ENCODE results near the gene ASXL2.
A peak's percentile ranks its signal among the peaks of the same experiment; 100 is the strongest.

Gene ASXL2

DNA sequence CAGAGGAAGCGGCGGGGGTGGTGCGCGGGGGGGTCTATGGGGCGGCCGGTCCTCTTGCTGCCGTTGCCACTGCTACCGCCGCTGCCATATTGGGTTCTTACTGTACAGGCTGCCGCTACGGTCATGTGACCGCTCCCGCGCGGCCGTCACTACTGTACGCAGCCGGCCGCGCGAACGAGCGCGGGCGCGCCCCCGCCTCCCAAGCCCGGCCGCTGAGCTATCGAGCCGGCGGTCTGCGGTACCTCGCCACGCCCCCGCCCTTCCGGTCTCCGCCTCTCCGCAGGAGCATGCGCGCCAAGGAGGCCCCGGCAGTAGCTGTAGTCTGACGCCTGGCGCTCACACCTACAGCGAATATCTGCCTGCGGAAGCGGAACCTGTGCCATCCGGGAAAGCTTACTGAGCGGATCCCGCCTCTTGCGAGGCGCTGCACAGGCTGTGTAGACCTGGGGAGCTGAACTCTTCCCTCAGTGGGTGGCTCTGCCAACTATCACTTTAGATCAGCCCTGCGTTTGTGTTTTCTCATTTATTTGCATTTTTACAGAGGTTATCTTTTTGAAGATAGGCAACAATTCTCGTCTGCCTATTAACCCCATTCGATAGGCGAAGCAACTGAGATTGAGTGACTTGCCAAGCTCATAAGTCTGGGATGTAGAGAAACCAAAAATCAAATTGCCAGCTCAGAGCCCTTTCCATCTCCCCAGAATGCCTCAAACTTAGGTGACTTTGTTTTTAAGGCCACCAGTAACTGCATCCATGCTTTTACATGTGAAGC, at the start of gene ASXL2:
ASXL2 (minus strand) TSS at position 127 of the 772 bp plus-strand sequence. CDS start 265 bp downstream, outside the sequence.
- TF ChIP-seq REST (IDR thresholded peaks at IDR 0.05; ENCODE audit: low read depth), result 0 out of 2 replicates have a peak, but pooled peaks have one; percentile 14
- no peak; the same call in 1 of the 2 replicates for TF ChIP-seq CREB1 (IDR thresholded peaks at IDR 0.05; ENCODE audit: low read depth)
- peak; percentile 37; the same call in 1 of the 2 replicates for TF ChIP-seq TCF12 (IDR thresholded peaks at IDR 0.05; ENCODE audit: low read depth)
- TF ChIP-seq NFIC (IDR thresholded peaks at IDR 0.05), result no peak
- TF ChIP-seq TEAD4 (IDR thresholded peaks at IDR 0.05), result no peak; the same call in 1 of the 2 replicates
- no peak for TF ChIP-seq CEBPB (IDR thresholded peaks at IDR 0.05)
- no peak; the same call in none of the 2 replicates for TF ChIP-seq TAF1 (IDR thresholded peaks at IDR 0.05; ENCODE audit: low read depth)
- TF ChIP-seq ZBTB7A (IDR thresholded peaks at IDR 0.05; ENCODE audit: low read depth), result no peak
- TF ChIP-seq, protein P1, sequence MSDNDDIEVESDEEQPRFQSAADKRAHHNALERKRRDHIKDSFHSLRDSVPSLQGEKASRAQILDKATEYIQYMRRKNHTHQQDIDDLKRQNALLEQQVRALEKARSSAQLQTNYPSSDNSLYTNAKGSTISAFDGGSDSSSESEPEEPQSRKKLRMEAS (IDR thresholded peaks at IDR 0.05), result peak; percentile 96
- TF ChIP-seq EGR1 (IDR thresholded peaks at IDR 0.05), result peak; percentile 5; the same call in 1 of the 2 replicates
- no peak for TF ChIP-seq FOXM1 (IDR thresholded peaks at IDR 0.05; ENCODE audit: borderline replicate concordance, low read depth)
- no peak; the same call in 1 of the 2 replicates for TF ChIP-seq RAD21 (IDR thresholded peaks at IDR 0.05; ENCODE audit: low read depth)
- no peak for TF ChIP-seq EP300 (IDR thresholded peaks at IDR 0.05; ENCODE audit: borderline replicate concordance)
- peak; percentile 89 for TF ChIP-seq YY1 (IDR thresholded peaks at IDR 0.05; ENCODE audit: low read depth)
- peak; percentile 95 for TF ChIP-seq USF1 (IDR thresholded peaks at IDR 0.05)

DNA sequence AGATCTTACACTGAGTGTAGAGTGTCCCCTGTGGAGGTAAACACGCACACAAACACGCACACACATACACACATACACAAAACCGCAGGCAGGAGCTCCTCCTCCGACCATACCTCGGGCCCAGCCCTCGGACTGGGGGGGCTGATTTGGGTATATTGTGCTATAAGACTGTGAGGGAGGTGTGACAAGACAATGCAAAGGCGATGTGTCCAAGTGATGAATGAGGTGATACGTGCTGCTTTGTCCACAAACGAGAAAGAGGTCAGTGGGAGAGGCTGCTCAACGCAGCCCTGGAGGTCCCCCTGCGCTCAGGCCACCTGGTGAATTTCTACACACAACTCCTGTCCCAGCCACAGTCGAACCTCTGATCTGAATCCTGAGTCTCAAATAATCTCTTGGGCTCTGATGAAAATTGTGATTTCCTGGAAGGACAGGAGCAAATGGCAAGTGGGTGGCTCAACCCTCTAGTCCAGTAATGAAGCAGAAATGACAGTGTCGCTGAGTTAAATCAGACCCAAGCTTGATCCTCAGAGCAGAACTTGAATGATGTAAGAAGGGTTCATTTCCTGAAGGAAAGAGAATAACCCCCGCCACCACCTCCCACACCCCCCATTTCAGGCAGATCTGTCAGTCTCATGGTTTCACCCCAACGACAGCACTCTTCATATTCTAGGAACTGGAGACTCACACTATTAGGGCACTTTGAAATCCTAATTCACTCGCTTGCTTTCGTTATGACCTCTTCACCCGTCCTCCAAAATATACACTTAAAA, 48.9 kb upstream of the ASXL2 start:
- TF ChIP-seq EP300 (IDR thresholded peaks at IDR 0.05; ENCODE audit: borderline replicate concordance) (no peak), TAF1 (IDR thresholded peaks at IDR 0.05; ENCODE audit: low read depth) (no peak), REST (IDR thresholded peaks at IDR 0.05; ENCODE audit: low read depth) (no peak), YY1 (IDR thresholded peaks at IDR 0.05; ENCODE audit: low read depth) (no peak), ZBTB7A (IDR thresholded peaks at IDR 0.05; ENCODE audit: low read depth) (no peak), EGR1 (IDR thresholded peaks at IDR 0.05) (no peak), CEBPB (IDR thresholded peaks at IDR 0.05) (no peak), RAD21 (IDR thresholded peaks at IDR 0.05; ENCODE audit: low read depth) (no peak), NFIC (IDR thresholded peaks at IDR 0.05) (no peak), USF1 (IDR thresholded peaks at IDR 0.05) (no peak), FOXM1 (IDR thresholded peaks at IDR 0.05; ENCODE audit: borderline replicate concordance, low read depth) (no peak), TEAD4 (IDR thresholded peaks at IDR 0.05) (no peak), CREB1 (IDR thresholded peaks at IDR 0.05; ENCODE audit: low read depth) (no peak), TCF12 (IDR thresholded peaks at IDR 0.05; ENCODE audit: low read depth) (no peak)
- TF ChIP-seq, protein P1 (IDR thresholded peaks at IDR 0.05), result no peak

- TF ChIP-seq ZBTB7A (IDR thresholded peaks at IDR 0.05; ENCODE audit: low read depth) (no peak), CEBPB (IDR thresholded peaks at IDR 0.05) (no peak), CREB1 (IDR thresholded peaks at IDR 0.05; ENCODE audit: low read depth) (no peak)
Observed at GRCh38 chr2:25922501-25922900, 44.2 kb upstream of the ASXL2 start.

GRCh38 chr2:25920786-25921415, 42.6 kb upstream of the ASXL2 start:
- TF ChIP-seq TCF12 (IDR thresholded peaks at IDR 0.05; ENCODE audit: low read depth), result no peak
- no peak for TF ChIP-seq TAF1 (IDR thresholded peaks at IDR 0.05; ENCODE audit: low read depth)
- TF ChIP-seq TEAD4 (IDR thresholded peaks at IDR 0.05), result no peak
- TF ChIP-seq USF1 (IDR thresholded peaks at IDR 0.05), result no peak
- TF ChIP-seq EP300 (IDR thresholded peaks at IDR 0.05; ENCODE audit: borderline replicate concordance), result no peak
- no peak for TF ChIP-seq CEBPB (IDR thresholded peaks at IDR 0.05)
- TF ChIP-seq, protein P1 (IDR thresholded peaks at IDR 0.05), result no peak
- TF ChIP-seq CREB1 (IDR thresholded peaks at IDR 0.05; ENCODE audit: low read depth), result no peak
- TF ChIP-seq FOXM1 (IDR thresholded peaks at IDR 0.05; ENCODE audit: borderline replicate concordance, low read depth), result no peak
- TF ChIP-seq ZBTB7A (IDR thresholded peaks at IDR 0.05; ENCODE audit: low read depth), result no peak
- TF ChIP-seq EGR1 (IDR thresholded peaks at IDR 0.05), result no peak
- no peak for TF ChIP-seq YY1 (IDR thresholded peaks at IDR 0.05; ENCODE audit: low read depth)
